Measurements from ENCODE around the gene PHYKPL. TPM values are rescaled to one million over a fixed set of nuclear protein-coding genes. Genes with fewer than 3 reads are reported as not detected.

The PHYKPL gene
- total RNA-seq, 1 experiment from 2014 or later, result 43.2 TPM

GRCh38 chr5:178221282-178221681 lies 11.3 kb downstream of the PHYKPL start:
- Histone ChIP-seq H3K27me3 (ENCODE audit: control insufficient read depth, insufficient read depth, low read length) (no peaks in the 10 kb centered on the region), H3K9me3 (ENCODE audit: control insufficient read depth, insufficient read depth, low read depth, low read length) (no peaks in the 10 kb centered on the region), H3K36me3 (ENCODE audit: control insufficient read depth, insufficient read depth, low read length) (no peaks in the 10 kb centered on the region), H3K4me1 (ENCODE audit: control insufficient read depth, insufficient read depth, low read length) (no peaks in the 10 kb centered on the region), H3K27ac (ENCODE audit: low read length) (no peak overlapping the region), H3K4me3 (ENCODE audit: low read depth in 2 of 2, low read length in 2 of 2) (no peak overlapping the region)
- DNase-seq (ENCODE audit: low read depth, low spot score), result no peak
- ATAC-seq, result no peak
- TF ChIP-seq CTCF (IDR thresholded peaks at IDR 0.05), result no peak
- TF ChIP-seq TCF7L2 (IDR thresholded peaks at IDR 0.05; ENCODE audit: low read depth, low read length), result no peak
- TF ChIP-seq POLR2AphosphoS5 (IDR thresholded peaks at IDR 0.05; ENCODE audit: low read depth, low read length), result no peak
- no peak for TF ChIP-seq REST (IDR thresholded peaks at IDR 0.05; ENCODE audit: insufficient read depth in 1 of 2, low read depth in 2 of 2, low read length in 1 of 2)
- TF ChIP-seq SIN3A (IDR thresholded peaks at IDR 0.05; ENCODE audit: borderline replicate concordance, insufficient read depth, low read depth, low read length), result no peak
- intact Hi-C loops (cut with micrococcal nuclease; ENCODE audit: unreplicated experiment) (no loop called here), in situ Hi-C loops (cut with HindIII; ENCODE audit: low pct_unique_long_range_greater_than_20kb, low sequenced_read_pairs) (no loop called here)
- CTCF ChIA-PET, result no interaction called here
- BruUV-seq (replicated peaks), result TSS peak; percentile 12
- POLR2A ChIA-PET, result interaction anchor here (0.6 kb wide), 1 partner anchor 39 kb away, joined by 10 read pairs; no protein-coding TSS in a partner anchor

GRCh38 chr5:178218827-178219226 lies 13.8 kb downstream of the PHYKPL start:
- H3K27ac ChIP-seq (ENCODE audit: low read length), result no peak overlapping the region
- H3K4me1 ChIP-seq (ENCODE audit: control insufficient read depth, insufficient read depth, low read length), result no peaks in the 10 kb centered on the region
- ChIA-PET POLR2A (no interaction called here), CTCF (interaction anchor here (0.6 kb wide), 1 partner anchor 34 kb away, joined by 4 read pairs; no protein-coding TSS in a partner anchor)
- no peak overlapping the region for H3K4me3 ChIP-seq (ENCODE audit: low read depth in 2 of 2, low read length in 2 of 2)
- no peak for ATAC-seq
- no TSS peak for BruUV-seq (replicated peaks)
- no peaks in the 10 kb centered on the region for H3K27me3 ChIP-seq (ENCODE audit: control insufficient read depth, insufficient read depth, low read length)
- no peaks in the 10 kb centered on the region for H3K9me3 ChIP-seq (ENCODE audit: control insufficient read depth, insufficient read depth, low read depth, low read length)
- intact Hi-C loops (cut with micrococcal nuclease; ENCODE audit: unreplicated experiment), result no loop called here
- DNase-seq (ENCODE audit: low read depth, low spot score), result no peak
- TF ChIP-seq POLR2AphosphoS5 (IDR thresholded peaks at IDR 0.05; ENCODE audit: low read depth, low read length) (no peak), REST (IDR thresholded peaks at IDR 0.05; ENCODE audit: insufficient read depth in 1 of 2, low read depth in 2 of 2, low read length in 1 of 2) (no peak)
- in situ Hi-C loops (cut with HindIII; ENCODE audit: low pct_unique_long_range_greater_than_20kb, low sequenced_read_pairs), result no loop called here
- H3K36me3 ChIP-seq (ENCODE audit: control insufficient read depth, insufficient read depth, low read length), result no peaks in the 10 kb centered on the region
